Measurements from ENCODE around the gene KPNB1. TPM values are rescaled to one million over a fixed set of nuclear protein-coding genes. Genes with fewer than 3 reads are reported as not detected.
A peak's percentile ranks its signal among the peaks of the same experiment; 100 is the strongest.

Gene KPNB1
- total RNA-seq, 3 donors from 2014 or later: 162 to 269 (median 217) TPM

- intact Hi-C loops (cut with DNase I, micrococcal nuclease): no loop called here
- no peak overlapping the region for H3K4me3 ChIP-seq
- no peaks in the 10 kb centered on the region for H3K4me1 ChIP-seq (ENCODE audit: low read depth)
- no peaks in the 10 kb centered on the region for H3K9me3 ChIP-seq
- no peak for DNase-seq
- H3K36me3 ChIP-seq (ENCODE audit: low read depth): no peaks in the 10 kb centered on the region
- no peak for TF ChIP-seq CTCF (IDR thresholded peaks at IDR 0.05)
- ATAC-seq: no peak
These were observed 69.9 kb downstream of the KPNB1 start for GRCh38 chr17:47719411-47720152.

- Histone ChIP-seq H3K9me3 (no peaks in the 10 kb centered on the region), H3K4me3 (no peak overlapping the region), H3K36me3 (ENCODE audit: low read depth) (no peaks in the 10 kb centered on the region), H3K4me1 (ENCODE audit: low read depth) (no peaks in the 10 kb centered on the region)
- intact Hi-C loops (cut with DNase I, micrococcal nuclease): no loop called here
- DNase-seq (no peak), ATAC-seq (no peak)
- no peak for TF ChIP-seq CTCF (IDR thresholded peaks at IDR 0.05)
These were observed 70.5 kb downstream of the KPNB1 start for GRCh38 chr17:47720196-47720595.

- no peaks in the 10 kb centered on the region for H3K4me1 ChIP-seq (ENCODE audit: low read depth)
- H3K9me3 ChIP-seq: no peaks in the 10 kb centered on the region
- no peak overlapping the region for H3K4me3 ChIP-seq
- no peaks in the 10 kb centered on the region for H3K36me3 ChIP-seq (ENCODE audit: low read depth)
- TF ChIP-seq CTCF (IDR thresholded peaks at IDR 0.05): no peak
- ATAC-seq (peak; percentile 42), DNase-seq (peak in 1 of 3 donors; percentile 35)
- intact Hi-C loops (cut with DNase I, micrococcal nuclease): no loop called here
These were observed 71.2 kb downstream of the KPNB1 start for GRCh38 chr17:47720754-47721533.

GRCh38 chr17:47721725-47722124 lies 72.0 kb downstream of the KPNB1 start:
- no peak for ATAC-seq
- no peaks in the 10 kb centered on the region for H3K36me3 ChIP-seq (ENCODE audit: low read depth)
- no peak for TF ChIP-seq CTCF (IDR thresholded peaks at IDR 0.05)
- intact Hi-C loops (cut with DNase I, micrococcal nuclease): no loop called here
- no peak for DNase-seq
- H3K9me3 ChIP-seq: no peaks in the 10 kb centered on the region
- no peaks in the 10 kb centered on the region for H3K4me1 ChIP-seq (ENCODE audit: low read depth)
- no peak overlapping the region for H3K4me3 ChIP-seq

- DNase-seq (no peak), ATAC-seq (no peak)
- Histone ChIP-seq H3K36me3 (ENCODE audit: low read depth) (no peaks in the 10 kb centered on the region), H3K4me3 (no peak overlapping the region), H3K4me1 (ENCODE audit: low read depth) (no peaks in the 10 kb centered on the region), H3K9me3 (no peaks in the 10 kb centered on the region)
- intact Hi-C loops (cut with DNase I, micrococcal nuclease): no loop called here
- TF ChIP-seq CTCF (IDR thresholded peaks at IDR 0.05): no peak
These were observed 75.0 kb downstream of the KPNB1 start for GRCh38 chr17:47724705-47725104.

All from mucosa of descending colon (tissue), 3 donors.